WTC11 (cell line): Measurements from ENCODE around the gene HPSE2. TPM values are rescaled to one million over a fixed set of nuclear protein-coding genes. Genes with fewer than 3 reads are reported as not detected.

ENCODE experiments used
- ATAC-seq: fragments of 200-7000 bp; cut with Tn5 transposase; 2 replicates; pipeline ENCODE4 v1.10.0; 2021; ENCODE audit warnings: mild to moderate bottlenecking, moderate library complexity
- CTCF ChIA-PET: fragments of 300-600 bp; sonication (Branson Sonifier 250); formaldehyde crosslinking; loops from one replicate; lab custom pipeline; 2021; ENCODE audit warnings: antibody characterized with exemption; lab: Charles Lee
- POLR2A ChIA-PET: fragments of 350-600 bp; sonication (Branson Sonifier 250); formaldehyde crosslinking; loops from one replicate; lab custom pipeline; 2021; ENCODE audit warnings: antibody characterized with exemption; lab: Charles Lee
- DNase-seq: peaks from one replicate; pipeline ENCODE4 v3.0.0; 2021; ENCODE audit warnings: low spot score
- H3K27ac Mint-ChIP-seq: 2 replicates; pipeline ENCODE4 v1.8.0; 2021; ENCODE audit warnings: mixed read lengths
- H3K27me3 Mint-ChIP-seq: 2 replicates; pipeline ENCODE4 v1.8.0; 2021; ENCODE audit warnings: low read depth, mild to moderate bottlenecking, moderate library complexity, mixed read lengths
- H3K36me3 Mint-ChIP-seq: 2 replicates; pipeline ENCODE4 v1.8.0; 2021; ENCODE audit warnings: mixed read lengths
- H3K4me1 Mint-ChIP-seq: 2 replicates; pipeline ENCODE4 v1.8.0; 2022; ENCODE audit warnings: mixed read lengths
- H3K4me3 Mint-ChIP-seq: 2 replicates; pipeline ENCODE4 v1.8.0; 2021; ENCODE audit warnings: mild to moderate bottlenecking, moderate library complexity, mixed read lengths
- H3K9me3 Mint-ChIP-seq: 2 replicates; pipeline ENCODE4 v1.8.0; 2021; ENCODE audit warnings: mixed read lengths
- AFF4 ChIP-seq: sonication (generic); formaldehyde crosslinking; IDR thresholded peaks from 2 replicates; pipeline ENCODE4 v1.8.1; 2023; ENCODE audit warnings: mild to moderate bottlenecking, missing genetic modification reagents, borderline replicate concordance
- CREM ChIP-seq: sonication (generic); formaldehyde crosslinking; IDR thresholded peaks from 2 replicates; pipeline ENCODE4 v1.8.1; 2022; ENCODE audit warnings: mild to moderate bottlenecking, missing genetic modification reagents, moderate library complexity
- IRF2 ChIP-seq: sonication (generic); formaldehyde crosslinking; IDR thresholded peaks from 2 replicates; pipeline ENCODE4 v1.8.0; 2022; ENCODE audit warnings: low read depth, missing genetic modification reagents, borderline replicate concordance
- MLX ChIP-seq: sonication (generic); formaldehyde crosslinking; IDR thresholded peaks from 2 replicates; pipeline ENCODE4 v1.8.1; 2023; ENCODE audit warnings: mild to moderate bottlenecking, missing genetic modification reagents, moderate library complexity
- NFE2L1 ChIP-seq: sonication (generic); formaldehyde crosslinking; IDR thresholded peaks from 2 replicates; pipeline ENCODE4 v1.8.1; 2023; ENCODE audit warnings: missing genetic modification reagents
- NFYB ChIP-seq: sonication (generic); formaldehyde crosslinking; conservative IDR thresholded peaks from 2 replicates; pipeline ENCODE4 v1.8.0; 2022; ENCODE audit warnings: low read depth, missing genetic modification reagents
- SP1 ChIP-seq: sonication (generic); formaldehyde crosslinking; conservative IDR thresholded peaks from 2 replicates; pipeline ENCODE4 v1.8.1; 2022; ENCODE audit warnings: missing genetic modification reagents
- USF1 ChIP-seq: sonication (generic); formaldehyde crosslinking; IDR thresholded peaks from 2 replicates; pipeline ENCODE4 v1.8.0; 2022; ENCODE audit warnings: mild to moderate bottlenecking, missing genetic modification reagents
- ZBTB21 ChIP-seq: sonication (generic); formaldehyde crosslinking; IDR thresholded peaks from 2 replicates; pipeline ENCODE4 v1.8.1; 2023; ENCODE audit warnings: mild to moderate bottlenecking, missing genetic modification reagents, borderline replicate concordance
- ZNF232 ChIP-seq: sonication (generic); formaldehyde crosslinking; IDR thresholded peaks from 2 replicates; pipeline ENCODE4 v1.8.0; 2022; ENCODE audit warnings: mild to moderate bottlenecking, missing genetic modification reagents
- ZNF671 ChIP-seq: fragments of 250-450 bp; sonication (Bioruptor Pico); IDR thresholded peaks from 2 replicates; pipeline ENCODE4 v1.8.0; 2021; ENCODE audit warnings: mild to moderate bottlenecking
- total RNA-seq: library from RNA; stranded (reverse); gene quantifications from 3 replicates; pipeline ENCODE4 v1.2.3, GENCODE V29; 2021
- TF ChIP-seq, protein P1 (sequence below): sonication (generic); formaldehyde crosslinking; IDR thresholded peaks from 2 replicates; pipeline ENCODE4 v1.8.0; 2022; ENCODE audit warnings: mild to moderate bottlenecking, missing genetic modification reagents
- TF ChIP-seq, protein P2 (sequence below): fragments of 250-450 bp; sonication (Bioruptor Pico); IDR thresholded peaks from 2 replicates; pipeline ENCODE4 v1.9.0; 2021; ENCODE audit warnings: mild to moderate bottlenecking
- TF ChIP-seq, protein P3 (sequence below): sonication (generic); formaldehyde crosslinking; IDR thresholded peaks from 2 replicates; pipeline ENCODE4 v1.8.1; 2022; ENCODE audit warnings: missing genetic modification reagents, borderline replicate concordance

HPSE2 gene
- total RNA-seq, 1 experiment from 2014 or later, result 0.66 TPM

- DNase-seq (peak; percentile 53), ATAC-seq (peak; percentile 80)
- H3K36me3 Mint-ChIP-seq, result peaks cover 32% of the 10 kb centered on the region
- 0 out of 2 replicates have a peak, but pooled peaks cover 4% of the 10 kb centered on the region for H3K4me1 Mint-ChIP-seq
- peak overlapping the region; percentile 77 for H3K4me3 Mint-ChIP-seq
- no peaks in the 10 kb centered on the region for H3K27me3 Mint-ChIP-seq
- POLR2A ChIA-PET, result no interaction called here
- H3K27ac Mint-ChIP-seq, result peak overlapping the region; percentile 19; the same call in 1 of the 2 replicates
- H3K9me3 Mint-ChIP-seq, result peaks cover 2% of the 10 kb centered on the region; the same call in 1 of the 2 replicates
- TF ChIP-seq, protein P1, sequence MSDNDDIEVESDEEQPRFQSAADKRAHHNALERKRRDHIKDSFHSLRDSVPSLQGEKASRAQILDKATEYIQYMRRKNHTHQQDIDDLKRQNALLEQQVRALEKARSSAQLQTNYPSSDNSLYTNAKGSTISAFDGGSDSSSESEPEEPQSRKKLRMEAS (CRISPR knock-in tag), result peak; percentile 5; the same call in 1 of the 2 replicates
- TF ChIP-seq, protein P2, sequence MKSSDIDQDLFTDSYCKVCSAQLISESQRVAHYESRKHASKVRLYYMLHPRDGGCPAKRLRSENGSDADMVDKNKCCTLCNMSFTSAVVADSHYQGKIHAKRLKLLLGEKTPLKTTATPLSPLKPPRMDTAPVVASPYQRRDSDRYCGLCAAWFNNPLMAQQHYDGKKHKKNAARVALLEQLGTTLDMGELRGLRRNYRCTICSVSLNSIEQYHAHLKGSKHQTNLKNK (CRISPR knock-in tag), result no peak
- CTCF ChIA-PET, result interaction anchor here (1.0 to 1.2 kb wide), 4 partner anchors 18 to 137 kb away, joined by 3 to 7 read pairs (median 4); no protein-coding TSS in a partner anchor
These were observed 789.4 kb downstream of the HPSE2 start for GRCh38 chr10:98446151-98446660.

- Mint-ChIP-seq H3K27me3 (no peaks in the 10 kb centered on the region), H3K27ac (peak overlapping the region; percentile 36; the same call in 1 of the 2 replicates)
These were observed 790.3 kb downstream of the HPSE2 start for GRCh38 chr10:98445200-98445812.

More at GRCh38 chr10:98445200-98445812, 790.3 kb downstream of the HPSE2 start:
- POLR2A ChIA-PET, result no interaction called here
- no peak for DNase-seq
- TF ChIP-seq IRF2 (no peak), CREM (CRISPR knock-in tag) (no peak), AFF4 (CRISPR knock-in tag) (no peak), ZNF671 (CRISPR knock-in tag) (no peak), ZBTB21 (no peak), MLX (no peak), NFE2L1 (no peak), SP1 (no peak), USF1 (CRISPR knock-in tag) (no peak), ZNF232 (CRISPR knock-in tag) (no peak), NFYB (CRISPR knock-in tag) (no peak)
- TF ChIP-seq, protein P3, sequence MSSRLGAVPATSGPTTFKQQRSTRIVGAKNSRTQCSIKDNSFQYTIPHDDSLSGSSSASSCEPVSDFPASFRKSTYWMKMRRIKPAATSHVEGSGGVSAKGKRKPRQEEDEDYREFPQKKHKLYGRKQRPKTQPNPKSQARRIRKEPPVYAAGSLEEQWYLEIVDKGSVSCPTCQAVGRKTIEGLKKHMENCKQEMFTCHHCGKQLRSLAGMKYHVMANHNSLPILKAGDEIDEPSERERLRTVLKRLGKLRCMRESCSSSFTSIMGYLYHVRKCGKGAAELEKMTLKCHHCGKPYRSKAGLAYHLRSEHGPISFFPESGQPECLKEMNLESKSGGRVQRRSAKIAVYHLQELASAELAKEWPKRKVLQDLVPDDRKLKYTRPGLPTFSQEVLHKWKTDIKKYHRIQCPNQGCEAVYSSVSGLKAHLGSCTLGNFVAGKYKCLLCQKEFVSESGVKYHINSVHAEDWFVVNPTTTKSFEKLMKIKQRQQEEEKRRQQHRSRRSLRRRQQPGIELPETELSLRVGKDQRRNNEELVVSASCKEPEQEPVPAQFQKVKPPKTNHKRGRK (CRISPR knock-in tag), result no peak
- TF ChIP-seq, all 79 proteins: peak for 0
- CTCF ChIA-PET, result interaction anchor here (1.2 kb wide), 2 partner anchors 19 to 22 kb away, joined by 4 to 5 read pairs; no protein-coding TSS in a partner anchor
- Mint-ChIP-seq H3K4me1 (0 out of 2 replicates have a peak, but pooled peaks cover 4% of the 10 kb centered on the region), H3K4me3 (peak overlapping the region; percentile 77), H3K9me3 (peaks cover 6% of the 10 kb centered on the region; the same call in 1 of the 2 replicates), H3K36me3 (peaks cover 39% of the 10 kb centered on the region)
- no peak for ATAC-seq
